ENCODE data around the gene RELA.
A peak's percentile ranks its signal among the peaks of the same experiment; 100 is the strongest.

RELA gene

DNA sequence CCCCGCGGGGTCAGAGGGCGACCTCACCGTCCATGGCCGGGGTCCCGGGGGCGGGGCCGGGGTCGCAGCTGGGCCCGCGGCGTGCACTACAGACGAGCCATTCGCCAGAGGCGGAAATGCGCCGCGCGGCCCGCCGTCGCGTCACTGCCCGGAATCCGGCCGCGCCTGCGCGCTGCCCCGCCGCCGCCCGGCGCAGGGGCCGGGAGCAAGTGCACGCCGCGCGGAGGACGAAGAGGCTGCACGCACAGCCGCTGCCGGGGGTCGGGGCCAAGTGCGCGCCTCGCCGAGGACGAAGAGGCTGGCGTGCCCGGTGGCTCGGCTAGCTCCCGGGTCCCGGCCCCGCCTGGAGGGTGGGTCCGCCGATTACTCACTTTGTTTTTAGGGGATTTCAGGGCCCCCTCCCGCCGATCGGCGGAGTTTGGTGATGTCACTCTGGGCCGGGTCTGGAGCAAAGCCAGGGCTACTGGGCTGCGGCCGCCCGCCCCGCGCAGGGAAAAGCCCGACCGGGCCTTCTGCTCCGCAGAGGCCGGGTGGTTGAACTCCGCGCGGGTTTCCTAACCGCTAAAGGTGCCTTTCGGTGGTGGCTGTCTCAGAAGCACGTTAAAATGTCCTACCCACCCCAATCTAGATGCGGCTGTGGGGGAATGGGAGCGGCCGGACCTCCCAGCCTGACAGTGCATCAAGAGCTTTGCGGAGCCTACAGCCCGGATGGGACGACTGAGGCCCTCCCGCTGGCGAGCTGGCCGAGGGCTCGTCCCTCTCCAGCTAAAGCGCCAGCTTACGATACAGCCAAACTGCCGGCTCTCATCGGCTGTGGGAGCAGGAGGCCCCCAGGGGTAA lies at the start of gene RELA:
TSS of gene RELA (minus strand) at position 118 of the 840 bp plus-strand sequence. CDS start at position 34, 84 bp downstream.
- Histone ChIP-seq H3K9ac (peak within 1 kb of the TSS; percentile 70), H3K27me3 (ENCODE audit: insufficient read depth, low read depth) (no peaks in the 10 kb centered on the region), H3K4me3 (IDR thresholded peaks at IDR 0.05; ENCODE audit: insufficient read depth, low read depth, low read length) (no peak within 1 kb of the TSS), H3K79me2 (ENCODE audit: insufficient read depth, low read depth) (peaks cover 16% of the 10 kb centered on the region), H2AFZ (ENCODE audit: low read depth) (peak within 1 kb of the TSS; percentile 89), H3K27ac (peak within 1 kb of the TSS; percentile 89), H3K4me2 (peak within 1 kb of the TSS; percentile 94), H3K36me3 (ENCODE audit: insufficient read depth) (peaks cover 3% of the 10 kb centered on the region; the same call in 1 of the 2 replicates), H3K4me1 (ENCODE audit: low read depth, poor library complexity, severe bottlenecking) (peaks cover 17% of the 10 kb centered on the region), H4K20me1 (ENCODE audit: insufficient read depth) (no peaks in the 10 kb centered on the region)
- TF ChIP-seq, protein P1, sequence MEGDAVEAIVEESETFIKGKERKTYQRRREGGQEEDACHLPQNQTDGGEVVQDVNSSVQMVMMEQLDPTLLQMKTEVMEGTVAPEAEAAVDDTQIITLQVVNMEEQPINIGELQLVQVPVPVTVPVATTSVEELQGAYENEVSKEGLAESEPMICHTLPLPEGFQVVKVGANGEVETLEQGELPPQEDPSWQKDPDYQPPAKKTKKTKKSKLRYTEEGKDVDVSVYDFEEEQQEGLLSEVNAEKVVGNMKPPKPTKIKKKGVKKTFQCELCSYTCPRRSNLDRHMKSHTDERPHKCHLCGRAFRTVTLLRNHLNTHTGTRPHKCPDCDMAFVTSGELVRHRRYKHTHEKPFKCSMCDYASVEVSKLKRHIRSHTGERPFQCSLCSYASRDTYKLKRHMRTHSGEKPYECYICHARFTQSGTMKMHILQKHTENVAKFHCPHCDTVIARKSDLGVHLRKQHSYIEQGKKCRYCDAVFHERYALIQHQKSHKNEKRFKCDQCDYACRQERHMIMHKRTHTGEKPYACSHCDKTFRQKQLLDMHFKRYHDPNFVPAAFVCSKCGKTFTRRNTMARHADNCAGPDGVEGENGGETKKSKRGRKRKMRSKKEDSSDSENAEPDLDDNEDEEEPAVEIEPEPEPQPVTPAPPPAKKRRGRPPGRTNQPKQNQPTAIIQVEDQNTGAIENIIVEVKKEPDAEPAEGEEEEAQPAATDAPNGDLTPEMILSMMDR (conservative IDR thresholded peaks at IDR 0.05; ENCODE audit: low read depth, low read length), result no peak

DNA sequence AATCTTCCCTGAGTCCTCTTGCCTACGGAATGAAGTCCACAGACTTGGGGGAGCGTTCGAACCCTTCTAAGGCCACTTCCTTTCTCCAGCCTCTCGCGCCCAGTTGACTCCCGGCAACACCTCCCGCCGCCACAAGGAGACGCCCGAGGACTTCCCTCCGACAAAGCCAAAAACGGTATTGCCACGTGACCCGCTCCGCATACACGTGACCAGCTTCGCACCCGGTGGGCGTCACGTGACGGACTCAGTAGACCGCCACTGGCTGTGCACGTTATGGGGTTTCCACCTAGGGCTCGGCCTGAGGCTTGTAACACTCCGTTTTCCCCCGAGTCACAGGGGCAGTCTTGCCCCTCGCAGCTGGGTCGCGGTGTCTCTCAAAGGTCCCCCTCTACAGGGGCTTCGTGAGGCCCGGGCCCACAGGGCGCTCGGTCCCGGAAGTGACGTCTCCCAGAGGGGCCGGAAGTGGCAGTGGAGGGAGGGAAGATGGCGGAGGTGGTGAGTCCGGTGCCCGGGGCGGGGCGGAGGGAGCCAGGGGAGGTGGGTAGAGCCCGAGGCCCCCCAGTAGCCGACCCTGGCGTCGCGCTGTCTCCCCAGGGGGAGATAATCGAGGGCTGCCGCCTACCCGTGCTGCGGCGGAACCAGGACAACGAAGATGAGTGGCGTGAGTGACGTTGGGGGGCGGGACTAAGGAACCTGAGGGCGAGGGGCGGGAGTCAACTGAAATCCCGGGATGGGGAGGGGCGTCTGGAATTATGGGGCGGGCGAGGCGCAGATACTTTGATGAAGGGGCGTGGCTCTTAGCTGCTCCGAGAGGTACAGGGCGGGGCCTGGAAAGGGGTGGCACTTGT lies 49.3 kb upstream of the RELA start, which contains the start of gene KAT5:
TSS of gene KAT5 (plus strand) at position 468 of the 848 bp plus-strand sequence. CDS start at position 484, 16 bp downstream.
- Histone ChIP-seq H3K27ac (peak within 1 kb of the TSS; percentile 84), H3K27me3 (ENCODE audit: insufficient read depth, low read depth) (no peaks in the 10 kb centered on the region), H3K79me2 (ENCODE audit: insufficient read depth, low read depth) (0 out of 2 replicates have a peak, but pooled peaks cover 3% of the 10 kb centered on the region), H3K36me3 (ENCODE audit: insufficient read depth) (no peaks in the 10 kb centered on the region), H3K4me3 (IDR thresholded peaks at IDR 0.05; ENCODE audit: insufficient read depth, low read depth, low read length) (peak within 1 kb of the TSS; percentile 39), H3K9ac (peak within 1 kb of the TSS; percentile 83), H4K20me1 (ENCODE audit: insufficient read depth) (no peaks in the 10 kb centered on the region), H2AFZ (ENCODE audit: low read depth) (peak within 1 kb of the TSS; percentile 93), H3K4me1 (ENCODE audit: low read depth, poor library complexity, severe bottlenecking) (peaks cover 9% of the 10 kb centered on the region), H3K4me2 (peak within 1 kb of the TSS; percentile 69)
- TF ChIP-seq, protein P1 (conservative IDR thresholded peaks at IDR 0.05; ENCODE audit: low read depth, low read length), result peak; percentile 86

DNA sequence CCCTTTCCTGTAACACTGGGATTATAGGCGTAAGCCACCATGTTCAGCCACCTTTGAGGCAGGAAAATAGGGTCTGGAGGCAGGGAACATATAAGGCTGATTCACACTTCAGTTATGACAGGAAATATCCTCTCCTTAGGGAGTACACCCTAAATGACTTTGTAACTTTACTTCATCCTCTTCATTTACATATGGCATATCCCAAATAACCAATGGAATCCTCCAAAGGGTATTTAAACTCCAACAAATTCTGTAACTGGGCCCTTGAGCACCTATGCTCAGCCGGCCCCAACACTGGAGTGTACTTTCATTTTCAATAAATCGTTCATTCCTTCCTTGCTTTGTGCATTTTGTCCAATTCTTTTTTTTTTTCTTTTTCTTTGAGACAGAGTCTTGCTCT lies 47.7 kb upstream of the RELA start:
- TF ChIP-seq, protein P1 (conservative IDR thresholded peaks at IDR 0.05; ENCODE audit: low read depth, low read length), result no peak
- no peak overlapping the region for H3K9ac ChIP-seq
- H3K79me2 ChIP-seq (ENCODE audit: insufficient read depth, low read depth), result no peaks in the 10 kb centered on the region
- H4K20me1 ChIP-seq (ENCODE audit: insufficient read depth), result no peaks in the 10 kb centered on the region
- no peaks in the 10 kb centered on the region for H3K27me3 ChIP-seq (ENCODE audit: insufficient read depth, low read depth)
- H2AFZ ChIP-seq (ENCODE audit: low read depth), result peak overlapping the region; percentile 93; the same call in 1 of the 2 replicates
- H3K27ac ChIP-seq, result no peak overlapping the region
- H3K36me3 ChIP-seq (ENCODE audit: insufficient read depth), result no peaks in the 10 kb centered on the region
- peaks cover 18% of the 10 kb centered on the region for H3K4me1 ChIP-seq (ENCODE audit: low read depth, poor library complexity, severe bottlenecking)
- H3K4me2 ChIP-seq, result peak overlapping the region; percentile 69; the same call in 1 of the 2 replicates
- H3K4me3 ChIP-seq (IDR thresholded peaks at IDR 0.05; ENCODE audit: insufficient read depth, low read depth, low read length), result no peak overlapping the region

DNA sequence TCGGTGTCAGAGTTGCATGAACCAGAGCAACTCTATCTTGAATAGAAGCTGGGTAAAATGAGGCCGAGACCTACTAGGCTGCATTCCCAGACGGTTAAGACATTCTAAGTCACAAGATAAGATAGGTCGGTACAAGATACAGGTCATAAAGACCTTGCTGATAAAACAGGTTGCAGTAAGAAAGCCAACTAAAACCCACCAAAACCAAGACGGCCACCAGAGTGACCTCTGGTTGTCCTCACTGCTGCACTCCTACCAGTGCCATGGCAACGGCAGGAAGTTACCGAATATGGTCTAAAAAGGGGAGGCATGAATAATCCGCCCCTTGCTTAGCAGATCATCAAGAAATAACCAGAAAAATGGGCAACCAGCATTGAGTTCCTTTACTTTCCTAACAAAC lies 46.9 kb upstream of the RELA start:
- H3K27ac ChIP-seq, result no peak overlapping the region
- H3K4me2 ChIP-seq, result no peak overlapping the region
- H3K4me3 ChIP-seq (IDR thresholded peaks at IDR 0.05; ENCODE audit: insufficient read depth, low read depth, low read length), result no peak overlapping the region
- H2AFZ ChIP-seq (ENCODE audit: low read depth), result no peak overlapping the region
- TF ChIP-seq, protein P1 (conservative IDR thresholded peaks at IDR 0.05; ENCODE audit: low read depth, low read length), result no peak
- no peaks in the 10 kb centered on the region for H4K20me1 ChIP-seq (ENCODE audit: insufficient read depth)
- peaks cover 18% of the 10 kb centered on the region for H3K4me1 ChIP-seq (ENCODE audit: low read depth, poor library complexity, severe bottlenecking)
- H3K27me3 ChIP-seq (ENCODE audit: insufficient read depth, low read depth), result no peaks in the 10 kb centered on the region
- H3K79me2 ChIP-seq (ENCODE audit: insufficient read depth, low read depth), result no peaks in the 10 kb centered on the region
- H3K9ac ChIP-seq, result no peak overlapping the region
- no peaks in the 10 kb centered on the region for H3K36me3 ChIP-seq (ENCODE audit: insufficient read depth)

Data from KMS-11 (cell line).